Mesodermal cell (in vitro differentiated cells): ENCODE results near the gene SPATA7. TPM values are rescaled to one million over a fixed set of nuclear protein-coding genes. Genes with fewer than 3 reads are reported as not detected.

ENCODE experiments used
- H3K27ac ChIP-seq: 2 replicates; pipeline ENCODE4 v1.7.0; 2013; ENCODE audit warnings: mild to moderate bottlenecking, low read depth, low read length, moderate library complexity; ENCODE audit not compliant: severe bottlenecking
- H3K36me3 ChIP-seq: 2 replicates; pipeline ENCODE4 v1.7.1; 2013; ENCODE audit warnings: mild to moderate bottlenecking, low read length, moderate library complexity; ENCODE audit not compliant: control insufficient read depth, insufficient read depth
- H3K4me1 ChIP-seq: one replicate; pipeline ENCODE4 v1.7.1; 2013; ENCODE audit warnings: mild to moderate bottlenecking, low read length; ENCODE audit not compliant: insufficient read depth, control insufficient read depth, poor library complexity, severe bottlenecking
- H3K4me3 ChIP-seq: 2 replicates; pipeline ENCODE4 v1.7.0; 2013; ENCODE audit warnings: low read length, control low read depth, mild to moderate bottlenecking; ENCODE audit not compliant: insufficient read depth, poor library complexity, severe bottlenecking; ENCODE audit errors: extremely low read depth
- H3K9me3 ChIP-seq: 2 replicates; pipeline ENCODE4 v1.7.1; 2013; ENCODE audit warnings: mild to moderate bottlenecking, low read length, moderate library complexity; ENCODE audit not compliant: control insufficient read depth
- WGBS, 2 experiments: methylation state at CpG; one replicate each; pipeline ENCODE4 v1.1.5; 2013; ENCODE audit warnings: missing lambda C conversion rate in 2 of 2; ENCODE audit not compliant: insufficient coverage in 2 of 2; 5-methylcytosine and 5-hydroxymethylcytosine counted together
- polyA plus RNA-seq, 2 experiments: library from polyadenylated mRNA; stranded (reverse); fragments of 50-300 nt; gene quantifications; one replicate each; pipeline ENCODE4 v1.2.3, GENCODE V29; 2013

Gene SPATA7
- polyA plus RNA-seq (2013, experiment 1 of 2) = 19.0 TPM
- 17.8 TPM for polyA plus RNA-seq (2013, experiment 2 of 2)

DNA sequence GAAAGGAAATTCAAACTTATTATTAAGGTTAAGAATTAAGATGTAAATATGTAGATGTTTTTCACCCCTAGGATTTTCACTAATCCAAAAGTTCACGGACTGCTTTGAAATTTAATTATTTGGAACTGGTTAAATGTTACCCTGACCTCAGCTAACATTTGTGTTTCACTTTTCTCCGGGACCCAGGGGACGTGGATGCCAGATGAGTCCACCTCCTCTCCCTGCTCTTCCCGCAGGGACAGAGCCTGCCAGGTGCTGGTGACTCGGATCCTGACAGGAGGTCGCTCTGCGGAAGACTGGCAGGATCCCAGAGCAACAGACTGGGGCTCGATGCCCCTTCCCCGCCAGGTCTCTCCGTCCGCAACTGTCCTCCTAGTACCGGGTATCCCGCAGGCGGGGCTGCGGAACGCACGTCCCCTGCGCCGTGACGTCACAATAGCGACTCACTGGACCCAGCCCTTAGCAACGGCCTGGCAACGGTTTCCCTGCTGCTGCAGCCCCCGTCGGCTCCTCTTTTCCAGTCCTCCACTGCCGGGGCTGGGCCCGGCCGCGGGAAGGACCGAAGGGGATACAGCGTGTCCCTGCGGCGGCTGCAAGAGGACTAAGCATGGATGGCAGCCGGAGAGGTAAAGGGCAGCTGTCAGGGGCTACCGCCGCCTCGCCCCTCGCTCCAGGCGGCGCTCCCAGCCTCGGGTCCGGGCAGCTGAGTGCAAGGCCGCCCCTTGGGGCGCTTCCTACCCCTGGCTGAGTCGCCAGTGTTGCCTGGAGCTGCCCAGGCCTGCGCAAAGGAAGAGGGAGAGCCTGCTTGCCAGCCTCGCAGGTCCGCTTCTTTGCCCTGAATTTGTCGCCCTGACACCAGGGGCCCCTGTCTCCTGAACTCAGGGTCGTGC is at the start of gene SPATA7:
TSS of gene SPATA7 (plus strand) at position 446 of the 890 bp plus-strand sequence. CDS start at position 608, 162 bp downstream.
- H3K9me3 ChIP-seq = no peaks in the 10 kb centered on the region
- 0% methylated on average over 27 to 40 of the region's 50 CpGs for WGBS, 2 experiments
- H3K36me3 ChIP-seq = no peaks in the 10 kb centered on the region
- peak within 1 kb of the TSS; percentile 85 for H3K27ac ChIP-seq
- no peaks in the 10 kb centered on the region for H3K4me1 ChIP-seq
- peak within 1 kb of the TSS; percentile 67 for H3K4me3 ChIP-seq

- Histone ChIP-seq H3K4me3 (no peak overlapping the region), H3K4me1 (no peaks in the 10 kb centered on the region), H3K27ac (no peak overlapping the region), H3K36me3 (no peaks in the 10 kb centered on the region), H3K9me3 (no peaks in the 10 kb centered on the region)
These were observed 45.1 kb upstream of the SPATA7 start for GRCh38 chr14:88340357-88340756.

GRCh38 chr14:88342980-88343379 is 42.5 kb upstream of the SPATA7 start:
- 100% methylated on average over 2 of the region's 2 CpGs; no CpG with 5 or more reads in 1 of the 2 experiments for WGBS, 2 experiments
- H3K4me1 ChIP-seq = no peaks in the 10 kb centered on the region
- no peaks in the 10 kb centered on the region for H3K36me3 ChIP-seq
- no peak overlapping the region for H3K4me3 ChIP-seq
- no peak overlapping the region for H3K27ac ChIP-seq
- H3K9me3 ChIP-seq = no peaks in the 10 kb centered on the region

GRCh38 chr14:88346048-88346639 is 39.3 kb upstream of the SPATA7 start:
- Histone ChIP-seq H3K9me3 (no peaks in the 10 kb centered on the region), H3K36me3 (no peaks in the 10 kb centered on the region), H3K27ac (no peak overlapping the region), H3K4me3 (no peak overlapping the region), H3K4me1 (no peaks in the 10 kb centered on the region)
- 75 to 83% methylated on average over 1 to 2 of the region's 5 CpGs for WGBS, 2 experiments

GRCh38 chr14:88348546-88348945 is 36.9 kb upstream of the SPATA7 start:
- no peak overlapping the region for H3K4me3 ChIP-seq
- no CpG with 5 or more reads among the region's 3 CpGs for WGBS, 2 experiments
- H3K27ac ChIP-seq = no peak overlapping the region
- no peaks in the 10 kb centered on the region for H3K9me3 ChIP-seq
- H3K36me3 ChIP-seq = no peaks in the 10 kb centered on the region
- no peaks in the 10 kb centered on the region for H3K4me1 ChIP-seq

DNA sequence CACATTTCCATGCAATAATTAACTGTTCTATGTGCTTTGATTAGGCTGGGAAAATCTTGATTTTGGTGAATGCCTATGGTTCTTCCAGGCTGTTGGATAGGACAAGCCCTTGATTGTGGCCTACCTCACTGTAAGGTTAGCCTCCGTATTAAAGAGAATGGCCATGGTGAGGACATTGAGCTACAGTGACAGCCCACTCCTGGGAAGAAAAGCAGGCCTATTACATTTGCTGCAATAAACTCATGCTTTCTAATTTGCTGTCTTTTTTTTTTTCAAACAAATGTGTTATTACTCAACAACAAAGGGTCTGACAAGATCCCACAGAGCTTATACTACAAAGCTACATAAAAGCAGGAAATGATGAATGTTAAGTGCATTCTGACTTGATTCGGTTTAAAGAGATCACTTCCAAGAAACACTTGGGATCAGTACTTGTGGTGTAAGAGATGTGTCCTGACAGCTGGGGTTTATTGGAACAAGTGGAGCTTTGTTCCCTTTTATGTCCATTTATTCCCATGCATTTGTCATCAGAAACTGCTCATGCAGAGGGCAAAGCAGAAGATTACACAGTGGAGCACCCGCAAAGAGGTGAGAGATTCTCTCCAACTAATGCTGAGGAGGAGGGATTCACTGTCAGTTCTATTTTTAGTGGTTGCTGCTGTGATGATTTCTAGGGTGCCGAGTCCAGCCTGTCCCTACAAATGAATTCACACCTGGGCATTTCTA is 33.3 kb upstream of the SPATA7 start:
- 89 to 90% methylated on average over 3 of the region's 4 CpGs for WGBS, 2 experiments
- Histone ChIP-seq H3K36me3 (no peaks in the 10 kb centered on the region), H3K4me1 (no peaks in the 10 kb centered on the region), H3K27ac (peak overlapping the region; percentile 59), H3K4me3 (no peak overlapping the region), H3K9me3 (no peaks in the 10 kb centered on the region)

GRCh38 chr14:88352698-88353097 is 32.8 kb upstream of the SPATA7 start:
- no peaks in the 10 kb centered on the region for H3K4me1 ChIP-seq
- no peaks in the 10 kb centered on the region for H3K36me3 ChIP-seq
- no peaks in the 10 kb centered on the region for H3K9me3 ChIP-seq
- no peak overlapping the region for H3K27ac ChIP-seq
- no peak overlapping the region for H3K4me3 ChIP-seq
- WGBS, 2 experiments = 92 to 93% methylated on average over 1 of the region's 3 CpGs

- H3K9me3 ChIP-seq = no peaks in the 10 kb centered on the region
- no peak overlapping the region for H3K4me3 ChIP-seq
- WGBS, 2 experiments = 92 to 93% methylated on average over 2 to 3 of the region's 3 CpGs
- H3K4me1 ChIP-seq = no peaks in the 10 kb centered on the region
- H3K36me3 ChIP-seq = no peaks in the 10 kb centered on the region
- H3K27ac ChIP-seq = no peak overlapping the region
These were observed 31.1 kb upstream of the SPATA7 start for GRCh38 chr14:88354358-88354757.

DNA sequence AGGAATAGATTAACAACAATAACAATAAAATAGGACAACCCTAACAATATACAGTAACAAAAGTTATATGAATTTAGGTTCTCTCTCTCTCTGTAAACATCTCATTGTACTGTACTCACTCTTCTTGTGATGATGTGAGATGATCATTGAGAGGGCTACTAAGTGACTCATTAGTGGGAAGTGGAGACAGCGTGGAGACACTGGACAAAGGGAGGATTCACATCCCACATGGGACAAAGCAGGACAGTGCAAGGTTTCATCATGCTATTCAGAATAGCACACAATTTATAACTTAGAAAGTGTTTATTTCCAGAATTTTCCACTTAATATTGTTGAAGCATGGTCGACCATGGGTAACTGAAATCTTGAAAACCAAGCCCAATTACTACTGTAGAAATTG is 26.0 kb upstream of the SPATA7 start:
- Histone ChIP-seq H3K4me3 (no peak overlapping the region), H3K4me1 (no peaks in the 10 kb centered on the region), H3K27ac (no peak overlapping the region), H3K36me3 (no peaks in the 10 kb centered on the region), H3K9me3 (no peaks in the 10 kb centered on the region)
- WGBS, 2 experiments = 75 to 78% methylated on average over 1 of the region's 2 CpGs

GRCh38 chr14:88363644-88364043 is 21.8 kb upstream of the SPATA7 start:
- Histone ChIP-seq H3K4me1 (no peaks in the 10 kb centered on the region), H3K9me3 (no peaks in the 10 kb centered on the region), H3K36me3 (no peaks in the 10 kb centered on the region), H3K27ac (no peak overlapping the region), H3K4me3 (no peak overlapping the region)
- 55 to 64% methylated on average over 4 of the region's 4 CpGs for WGBS, 2 experiments
